ENCODE data around the gene PDGFRB. TPM values are rescaled to one million over a fixed set of nuclear protein-coding genes. Genes with fewer than 3 reads are reported as not detected.

Gene PDGFRB
- total RNA-seq, 2 experiments from 2014 or later, result 0.23 to 3.0 TPM

DNA sequence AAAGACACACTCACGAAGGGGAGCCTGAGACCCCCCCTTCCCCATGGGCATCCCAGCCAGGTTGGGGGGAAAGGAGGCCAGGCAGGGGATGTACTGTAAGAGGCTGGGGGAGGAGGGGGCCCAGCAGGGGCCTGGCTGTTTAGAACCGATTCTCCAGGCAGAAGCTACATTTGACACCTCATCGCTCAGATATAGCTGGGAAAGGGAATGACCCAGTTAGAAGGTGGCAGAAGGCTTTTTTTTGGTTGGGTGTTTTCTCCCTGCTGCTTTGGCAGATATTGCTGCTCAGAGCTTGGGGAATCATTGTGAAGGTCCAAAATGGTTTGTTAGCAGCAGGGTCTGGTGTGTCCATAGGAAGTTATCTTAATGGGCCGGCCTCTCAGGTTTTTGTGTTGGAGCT, 16.9 kb upstream of the PDGFRB start:
- TF ChIP-seq EZH2phosphoT487 (IDR thresholded peaks at IDR 0.05; ENCODE audit: borderline replicate concordance, low read depth, low read length), result no peak
- TF ChIP-seq, protein P1, sequence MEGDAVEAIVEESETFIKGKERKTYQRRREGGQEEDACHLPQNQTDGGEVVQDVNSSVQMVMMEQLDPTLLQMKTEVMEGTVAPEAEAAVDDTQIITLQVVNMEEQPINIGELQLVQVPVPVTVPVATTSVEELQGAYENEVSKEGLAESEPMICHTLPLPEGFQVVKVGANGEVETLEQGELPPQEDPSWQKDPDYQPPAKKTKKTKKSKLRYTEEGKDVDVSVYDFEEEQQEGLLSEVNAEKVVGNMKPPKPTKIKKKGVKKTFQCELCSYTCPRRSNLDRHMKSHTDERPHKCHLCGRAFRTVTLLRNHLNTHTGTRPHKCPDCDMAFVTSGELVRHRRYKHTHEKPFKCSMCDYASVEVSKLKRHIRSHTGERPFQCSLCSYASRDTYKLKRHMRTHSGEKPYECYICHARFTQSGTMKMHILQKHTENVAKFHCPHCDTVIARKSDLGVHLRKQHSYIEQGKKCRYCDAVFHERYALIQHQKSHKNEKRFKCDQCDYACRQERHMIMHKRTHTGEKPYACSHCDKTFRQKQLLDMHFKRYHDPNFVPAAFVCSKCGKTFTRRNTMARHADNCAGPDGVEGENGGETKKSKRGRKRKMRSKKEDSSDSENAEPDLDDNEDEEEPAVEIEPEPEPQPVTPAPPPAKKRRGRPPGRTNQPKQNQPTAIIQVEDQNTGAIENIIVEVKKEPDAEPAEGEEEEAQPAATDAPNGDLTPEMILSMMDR (conservative IDR thresholded peaks at IDR 0.05; ENCODE audit: low read length), result no peak
- no peaks in the 10 kb centered on the region for H3K36me3 ChIP-seq (ENCODE audit: insufficient read depth, low read length)
- no peak overlapping the region for H3K27ac ChIP-seq (ENCODE audit: low read depth, low read length, poor library complexity, severe bottlenecking)
- no peaks in the 10 kb centered on the region for H3K9me3 ChIP-seq (ENCODE audit: low read length)
- DNase-seq (ENCODE audit: low spot score), result no peak
- intact Hi-C loops (cut with micrococcal nuclease; ENCODE audit: unreplicated experiment), result no loop called here
- no peaks in the 10 kb centered on the region for H3K9me2 ChIP-seq (ENCODE audit: insufficient read depth, low read length)
- CTCF ChIA-PET (ENCODE audit: unreplicated experiment), result no interaction called here
- no peaks in the 10 kb centered on the region for H4K20me1 ChIP-seq (ENCODE audit: insufficient read depth, low read length)
- no TSS peak for BruUV-seq (replicated peaks)
- POLR2A ChIA-PET, result interaction anchor here (0.6 kb wide), 1 partner anchor 571 kb away, joined by 3 read pairs; no protein-coding TSS in a partner anchor
- H3K4me2 ChIP-seq (ENCODE audit: low read length), result no peak overlapping the region
- no peaks in the 10 kb centered on the region for H3K4me1 ChIP-seq (ENCODE audit: insufficient read depth, low read length, poor library complexity, severe bottlenecking)
- no peak overlapping the region for H2AFZ ChIP-seq (ENCODE audit: low read length)
- no peaks in the 10 kb centered on the region for H3K79me2 ChIP-seq (ENCODE audit: insufficient read depth, low read depth, low read length)
- H3K4me3 ChIP-seq (ENCODE audit: low read depth, low read length, poor library complexity, severe bottlenecking), result no peak overlapping the region

DNA sequence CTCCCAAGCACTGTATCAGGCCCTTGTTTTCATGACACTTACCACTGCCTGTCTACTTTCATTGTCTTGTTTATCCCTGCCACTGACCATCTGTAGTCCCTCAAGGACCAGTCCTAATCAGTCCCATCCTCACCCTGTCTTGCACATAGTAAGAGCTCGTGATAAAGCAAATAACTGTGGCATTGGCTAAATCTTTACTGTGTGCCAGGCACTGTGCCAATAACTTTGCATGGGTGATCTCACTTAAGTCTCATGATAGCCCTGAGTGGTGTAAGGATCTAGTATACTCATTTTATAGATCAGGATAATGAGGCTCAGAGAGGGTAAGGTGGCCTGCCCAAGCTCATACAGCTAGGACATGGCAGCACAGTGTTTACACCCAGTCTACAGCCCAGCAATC, 16.5 kb upstream of the PDGFRB start:
- no peak overlapping the region for H3K4me2 ChIP-seq (ENCODE audit: low read length)
- DNase-seq (ENCODE audit: low spot score), result no peak
- no TSS peak for BruUV-seq (replicated peaks)
- no peaks in the 10 kb centered on the region for H3K9me3 ChIP-seq (ENCODE audit: low read length)
- intact Hi-C loops (cut with micrococcal nuclease; ENCODE audit: unreplicated experiment), result no loop called here
- no peaks in the 10 kb centered on the region for H3K9me2 ChIP-seq (ENCODE audit: insufficient read depth, low read length)
- H3K36me3 ChIP-seq (ENCODE audit: insufficient read depth, low read length), result no peaks in the 10 kb centered on the region
- no peaks in the 10 kb centered on the region for H3K79me2 ChIP-seq (ENCODE audit: insufficient read depth, low read depth, low read length)
- CTCF ChIA-PET (ENCODE audit: unreplicated experiment), result no interaction called here
- H3K27ac ChIP-seq (ENCODE audit: low read depth, low read length, poor library complexity, severe bottlenecking), result no peak overlapping the region
- no peak overlapping the region for H2AFZ ChIP-seq (ENCODE audit: low read length)
- TF ChIP-seq, protein P1 (conservative IDR thresholded peaks at IDR 0.05; ENCODE audit: low read length), result no peak
- TF ChIP-seq EZH2phosphoT487 (IDR thresholded peaks at IDR 0.05; ENCODE audit: borderline replicate concordance, low read depth, low read length), result no peak
- H4K20me1 ChIP-seq (ENCODE audit: insufficient read depth, low read length), result no peaks in the 10 kb centered on the region
- no peak overlapping the region for H3K4me3 ChIP-seq (ENCODE audit: low read depth, low read length, poor library complexity, severe bottlenecking)
- no peaks in the 10 kb centered on the region for H3K4me1 ChIP-seq (ENCODE audit: insufficient read depth, low read length, poor library complexity, severe bottlenecking)
- POLR2A ChIA-PET, result interaction anchor here (0.6 kb wide), 1 partner anchor 571 kb away, joined by 3 read pairs; no protein-coding TSS in a partner anchor

DNA sequence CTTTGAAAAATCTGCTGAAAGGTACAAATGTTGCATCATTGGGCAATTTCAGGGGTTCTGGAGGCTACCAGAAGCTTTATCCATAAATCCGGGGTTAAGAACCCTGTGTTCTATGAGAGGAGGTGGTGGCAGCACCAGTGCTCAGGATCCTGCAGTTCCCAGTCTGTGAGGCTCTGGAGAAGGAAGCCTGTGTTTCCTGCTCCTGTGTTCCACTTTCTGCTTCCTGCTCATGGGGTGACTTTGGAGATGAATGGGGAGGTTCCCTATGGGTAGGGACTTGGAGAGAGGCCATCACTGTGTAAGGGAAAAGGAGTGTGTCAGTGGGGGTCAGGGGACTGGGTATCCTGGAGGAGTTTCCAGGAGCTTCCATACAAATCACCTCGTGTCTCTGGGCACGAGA, 13.2 kb upstream of the PDGFRB start:
- Histone ChIP-seq H3K36me3 (ENCODE audit: insufficient read depth, low read length) (no peaks in the 10 kb centered on the region), H4K20me1 (ENCODE audit: insufficient read depth, low read length) (no peaks in the 10 kb centered on the region), H2AFZ (ENCODE audit: low read length) (no peak overlapping the region), H3K27ac (ENCODE audit: low read depth, low read length, poor library complexity, severe bottlenecking) (no peak overlapping the region), H3K79me2 (ENCODE audit: insufficient read depth, low read depth, low read length) (no peaks in the 10 kb centered on the region), H3K9me2 (ENCODE audit: insufficient read depth, low read length) (no peaks in the 10 kb centered on the region), H3K4me3 (ENCODE audit: low read depth, low read length, poor library complexity, severe bottlenecking) (no peak overlapping the region), H3K4me1 (ENCODE audit: insufficient read depth, low read length, poor library complexity, severe bottlenecking) (no peaks in the 10 kb centered on the region), H3K4me2 (ENCODE audit: low read length) (no peak overlapping the region), H3K9me3 (ENCODE audit: low read length) (no peaks in the 10 kb centered on the region)
- CTCF ChIA-PET (ENCODE audit: unreplicated experiment), result interaction anchor here (0.7 kb wide), 1 partner anchor 32 kb away, joined by 3 read pairs; no protein-coding TSS in a partner anchor
- intact Hi-C loops (cut with micrococcal nuclease; ENCODE audit: unreplicated experiment), result no loop called here
- TF ChIP-seq EZH2phosphoT487 (IDR thresholded peaks at IDR 0.05; ENCODE audit: borderline replicate concordance, low read depth, low read length), result no peak
- TF ChIP-seq, protein P1 (conservative IDR thresholded peaks at IDR 0.05; ENCODE audit: low read length), result no peak
- no peak for DNase-seq (ENCODE audit: low spot score)
- no TSS peak for BruUV-seq (replicated peaks)
- POLR2A ChIA-PET, result no interaction called here
